Right atrium auricular region (tissue), 2 donors: ENCODE data around the gene OR5K2. TPM values are rescaled to one million over a fixed set of nuclear protein-coding genes. Genes with fewer than 3 reads are reported as not detected.

Experiments
- DNase-seq: peaks from one replicate; pipeline ENCODE4 v3.0.0-alpha.2; 2019; ENCODE audit warnings: low spot score
- H3K27ac ChIP-seq, 2 donors: fragments of 200-600 bp; sonication (generic); 1 replicate in 1 of 2; 2 replicates in 1 of 2; pipeline ENCODE4 v1.5.1; 2016 to 2019
- H3K27me3 ChIP-seq, 2 donors: fragments of 200-600 bp; sonication (generic); one replicate each; pipeline versions ENCODE4 v1.5.1 to v1.6.0; 2017 to 2019
- H3K36me3 ChIP-seq: fragments of 200-600 bp; sonication (generic); one replicate; pipeline ENCODE4 v1.5.1; 2016
- H3K4me1 ChIP-seq, 2 donors: fragments of 200-600 bp; sonication (generic); one replicate each; pipeline versions ENCODE4 v1.5.1 to v1.6.0; 2017 to 2019
- H3K4me3 ChIP-seq, 2 donors: fragments of 200-600 bp; sonication (generic); 1 replicate in 1 of 2; 2 replicates in 1 of 2; pipeline ENCODE4 v1.5.1; 2017 to 2019; ENCODE audit warnings: mild to moderate bottlenecking in 1 of 2, moderate library complexity in 1 of 2
- H3K9me3 ChIP-seq, 2 donors: fragments of 200-600 bp; sonication (generic); one replicate each; pipeline ENCODE4 v1.5.1; 2019
- CTCF ChIP-seq, 2 donors: fragments of 200-600 bp; sonication (generic); IDR thresholded peaks; one replicate each; pipeline ENCODE4 v1.5.1; 2019; ENCODE audit warnings: antibody characterized with exemption in 2 of 2
- total RNA-seq, 2 donors: library from RNA; depleted of rRNA; stranded (reverse); fragments of >200 nt; gene quantifications; one replicate each; pipeline ENCODE4 v1.1.0, GENCODE V29; 2016

Gene OR5K2
- total RNA-seq, 2 donors from 2014 or later = not detected

GRCh38 chr3:98460220-98460619 is 37.3 kb upstream of the OR5K2 start:
- Histone ChIP-seq H3K9me3 (peaks cover 0 to 4% of the 10 kb centered on the region in 2 donors), H3K4me3 (no peak overlapping the region), H3K4me1 (no peaks in the 10 kb centered on the region), H3K36me3 (no peaks in the 10 kb centered on the region), H3K27ac (no peak overlapping the region), H3K27me3 (no peaks in the 10 kb centered on the region)
- no peak for DNase-seq
- no peak for TF ChIP-seq CTCF (IDR thresholded peaks at IDR 0.05)

- Histone ChIP-seq H3K4me1 (no peaks in the 10 kb centered on the region), H3K27ac (no peak within 1 kb of the TSS), H3K4me3 (no peak within 1 kb of the TSS), H3K27me3 (no peaks in the 10 kb centered on the region), H3K9me3 (peaks cover 0 to 4% of the 10 kb centered on the region in 2 donors), H3K36me3 (no peaks in the 10 kb centered on the region)
- TF ChIP-seq CTCF (IDR thresholded peaks at IDR 0.05) = no peak
- DNase-seq = no peak
Measured at GRCh38 chr3:98462901-98463300, 34.6 kb upstream of the OR5K2 start, which contains the start of gene OR5K1. OR5K1 (plus strand) TSS chr3:98463201; CDS start chr3:98469577, 6,376 bp downstream.

GRCh38 chr3:98482717-98483482 is 14.6 kb upstream of the OR5K2 start:
- TF ChIP-seq CTCF (IDR thresholded peaks at IDR 0.05) = no peak
- Histone ChIP-seq H3K27me3 (no peaks in the 10 kb centered on the region), H3K27ac (no peak overlapping the region), H3K9me3 (peaks cover 0 to 42% of the 10 kb centered on the region in 2 donors), H3K36me3 (no peaks in the 10 kb centered on the region), H3K4me1 (no peaks in the 10 kb centered on the region), H3K4me3 (no peak overlapping the region)
- DNase-seq = no peak

GRCh38 chr3:98483626-98484025 is 13.9 kb upstream of the OR5K2 start:
- Histone ChIP-seq H3K27ac (no peak overlapping the region), H3K9me3 (peaks cover 0 to 40% of the 10 kb centered on the region in 2 donors), H3K4me1 (no peaks in the 10 kb centered on the region), H3K4me3 (no peak overlapping the region), H3K36me3 (no peaks in the 10 kb centered on the region), H3K27me3 (no peaks in the 10 kb centered on the region)
- no peak for TF ChIP-seq CTCF (IDR thresholded peaks at IDR 0.05)
- no peak for DNase-seq

- no peak overlapping the region for H3K27ac ChIP-seq
- H3K27me3 ChIP-seq = no peaks in the 10 kb centered on the region
- no peaks in the 10 kb centered on the region for H3K9me3 ChIP-seq
- TF ChIP-seq CTCF (IDR thresholded peaks at IDR 0.05) = no peak
- no peaks in the 10 kb centered on the region for H3K36me3 ChIP-seq
- no peaks in the 10 kb centered on the region for H3K4me1 ChIP-seq
- no peak overlapping the region for H3K4me3 ChIP-seq
- DNase-seq = no peak
Measured at GRCh38 chr3:98500019-98500418, 2.5 kb downstream of the OR5K2 start.

- H3K9me3 ChIP-seq = no peaks in the 10 kb centered on the region
- H3K27ac ChIP-seq = no peak overlapping the region
- H3K4me3 ChIP-seq = no peak overlapping the region
- no peaks in the 10 kb centered on the region for H3K27me3 ChIP-seq
- no peaks in the 10 kb centered on the region for H3K36me3 ChIP-seq
- no peak for DNase-seq
- TF ChIP-seq CTCF (IDR thresholded peaks at IDR 0.05) = no peak
- H3K4me1 ChIP-seq = no peaks in the 10 kb centered on the region
Measured at GRCh38 chr3:98501270-98501669, 3.8 kb downstream of the OR5K2 start.
